Germinal center (tissue), 1 donor: Measurements from ENCODE around the gene SORT1.
"Not testable (repeated sequence)": the region's sequence is repeated elsewhere in the genome, so short reads cannot be mapped to it uniquely, and the experiment has no call there.

ENCODE experiments used
- DNase-seq: peaks from one replicate; pipeline ENCODE4 v3.0.0; 2012; ENCODE audit warnings: mixed read lengths, low spot score

SORT1 gene

GRCh38 chr1:109379907-109380306 lies 17.8 kb downstream of the SORT1 start:
- DNase-seq, result no peak

DNA sequence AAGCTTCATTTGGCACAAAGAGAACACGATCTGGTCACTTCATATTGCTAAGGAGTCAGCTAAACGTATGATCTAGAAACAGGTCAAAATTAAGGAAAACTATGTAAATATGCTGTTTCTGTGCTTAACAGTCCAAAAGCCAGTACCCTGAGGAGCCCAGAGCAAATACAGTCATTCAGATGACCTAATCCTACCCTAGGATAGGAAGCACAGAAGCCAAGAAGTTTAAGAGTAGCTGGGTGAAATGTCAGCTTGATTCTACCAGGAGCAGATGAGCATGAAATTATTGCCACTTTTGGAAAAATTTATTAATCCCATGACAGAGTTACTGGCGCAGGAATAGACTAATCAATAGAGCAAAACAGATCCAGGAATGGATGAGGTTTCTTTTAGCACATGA lies 18.3 kb downstream of the SORT1 start:
- DNase-seq, result no peak

GRCh38 chr1:109377698-109378097 lies 20.0 kb downstream of the SORT1 start:
- DNase-seq, result no peak

- DNase-seq, result not testable (repeated sequence)
Measured at GRCh38 chr1:109373696-109374095, 24.0 kb downstream of the SORT1 start.

GRCh38 chr1:109373126-109373525 lies 24.6 kb downstream of the SORT1 start:
- no peak for DNase-seq

DNA sequence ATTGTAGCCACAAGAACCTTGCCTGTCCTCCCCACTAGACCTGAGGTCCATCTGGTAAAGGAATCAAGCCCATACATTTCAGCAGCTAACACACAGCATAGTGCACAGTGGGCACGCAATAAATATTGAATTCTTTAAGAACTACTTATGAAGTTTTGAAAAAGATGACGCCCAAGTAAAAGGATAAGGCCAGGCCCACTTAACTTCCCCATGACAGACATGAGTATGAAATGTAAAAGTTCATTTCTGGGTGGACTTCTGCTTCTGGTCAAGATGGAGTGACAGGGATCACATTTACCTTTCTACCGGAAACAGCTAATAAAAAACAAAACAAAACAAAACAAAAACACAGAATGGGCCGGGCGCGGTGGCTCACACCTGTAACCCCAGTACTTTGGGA lies 25.4 kb downstream of the SORT1 start:
- DNase-seq, result no peak

- DNase-seq, result no peak
Measured at GRCh38 chr1:109371341-109371739, 26.4 kb downstream of the SORT1 start.

DNA sequence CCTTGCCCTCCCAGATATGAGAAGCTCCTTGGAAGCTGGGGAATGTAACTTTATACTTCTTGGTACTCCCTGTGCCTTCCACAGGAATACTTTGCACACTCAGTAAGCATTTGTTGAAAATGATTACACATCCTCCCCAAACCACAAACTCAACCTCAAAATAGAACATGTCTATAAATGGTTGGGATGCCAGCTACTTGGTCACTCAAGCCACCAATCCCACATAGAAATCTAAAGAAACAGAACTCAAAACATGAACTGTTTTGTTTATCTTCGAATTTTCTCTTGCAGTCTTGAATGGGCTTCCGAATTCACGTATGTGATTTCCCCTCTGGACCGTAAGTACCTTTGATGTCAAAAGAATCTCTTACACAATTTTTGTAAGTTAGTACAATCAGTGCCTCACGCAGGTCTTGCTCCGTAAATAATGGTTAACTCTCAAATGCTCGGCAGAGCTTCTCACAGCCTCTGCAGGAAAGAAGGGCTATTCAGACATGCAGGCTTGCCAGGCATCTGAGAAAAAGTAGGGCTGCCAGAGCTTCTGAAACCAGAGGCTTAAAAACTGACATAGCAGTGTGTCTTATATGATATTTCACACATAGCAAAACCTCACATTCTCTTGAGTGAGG lies 26.9 kb downstream of the SORT1 start:
- no peak for DNase-seq

- DNase-seq, result no peak
Measured at GRCh38 chr1:109369167-109369746, 28.5 kb downstream of the SORT1 start.

- no peak for DNase-seq
Measured at GRCh38 chr1:109368464-109368863, 29.3 kb downstream of the SORT1 start.

DNA sequence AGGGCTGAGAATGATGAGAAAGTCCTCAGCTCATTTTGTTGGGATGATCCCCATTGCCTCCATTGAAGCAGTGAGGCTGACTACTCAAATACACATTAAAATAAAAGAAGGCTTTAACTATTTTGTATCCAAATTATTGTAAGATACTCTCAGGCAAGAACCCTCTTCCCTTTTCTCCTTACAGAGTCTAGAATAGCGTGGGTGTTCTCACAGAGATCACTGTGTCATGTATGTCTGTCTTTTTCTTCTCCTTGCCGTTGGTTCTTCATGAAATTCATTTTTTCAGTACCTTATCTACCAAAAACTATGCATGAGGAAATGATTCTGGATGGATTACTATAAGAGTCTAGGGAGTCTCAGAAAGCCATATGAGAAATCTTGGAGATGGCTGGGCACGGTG lies 30.1 kb downstream of the SORT1 start:
- DNase-seq, result no peak

DNA sequence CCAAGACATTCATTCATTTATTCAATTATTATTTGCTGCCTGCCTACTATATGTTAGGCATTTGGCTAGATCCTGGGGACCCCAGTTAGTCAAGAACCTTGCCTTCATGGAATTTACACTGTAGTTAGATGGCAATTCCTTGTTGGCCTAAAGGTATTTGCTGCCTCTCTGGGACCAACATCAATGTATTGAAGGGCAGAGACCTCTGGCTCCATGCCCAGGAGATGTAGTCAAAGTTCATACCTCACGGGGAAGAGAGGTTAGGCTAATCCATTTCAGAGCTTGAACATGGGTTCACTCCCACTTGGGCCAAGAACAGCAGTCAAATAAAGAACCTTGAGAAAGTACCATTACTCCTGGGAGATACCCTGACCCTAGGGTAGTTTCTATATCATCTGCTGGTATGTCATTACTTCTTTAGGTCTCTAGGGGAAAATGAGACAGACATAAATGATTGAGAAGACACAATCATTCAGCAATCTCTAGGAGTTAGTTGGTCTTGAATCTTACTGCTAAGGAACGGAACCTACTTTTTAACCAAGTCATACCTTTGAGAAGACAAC lies 32.0 kb downstream of the SORT1 start:
- no peak for DNase-seq

DNA sequence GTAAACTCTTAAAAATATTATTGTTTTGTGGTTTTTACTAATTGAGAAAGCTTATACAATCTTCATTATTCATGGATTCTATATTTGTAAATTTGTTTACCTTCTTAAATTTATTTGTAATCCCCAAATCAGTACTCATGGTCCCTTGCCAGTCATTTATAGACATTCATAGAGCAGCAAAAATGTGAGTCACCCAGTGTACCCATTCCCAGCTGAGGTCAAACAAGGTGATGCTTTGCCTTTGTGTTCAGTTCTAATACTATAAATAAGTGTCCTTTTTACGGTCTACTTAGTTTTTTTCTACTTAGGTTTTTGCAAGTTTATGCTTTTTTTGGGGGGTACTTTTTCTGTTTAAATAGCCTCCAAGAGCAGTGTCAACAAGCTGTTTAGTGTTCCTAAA lies 36.1 kb downstream of the SORT1 start:
- DNase-seq, result no peak

DNA sequence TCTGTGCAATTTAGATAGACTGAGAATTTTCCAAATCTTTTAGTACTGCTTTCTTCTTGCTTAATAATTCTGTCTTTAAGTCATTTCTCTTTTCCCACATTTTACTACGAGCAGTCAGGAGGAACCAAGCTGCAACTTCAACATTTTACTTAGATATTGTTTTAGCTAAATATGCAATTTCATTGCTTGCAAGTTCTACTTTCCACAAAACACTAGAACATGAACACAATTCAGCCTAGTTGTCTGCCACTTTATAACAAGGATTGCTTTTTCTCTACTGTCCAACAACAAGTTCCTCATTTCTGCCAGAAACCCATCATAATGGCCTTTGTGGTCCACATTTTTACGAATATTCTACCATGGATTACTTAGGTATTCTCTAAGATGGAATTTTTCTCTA lies 36.6 kb downstream of the SORT1 start:
- DNase-seq, result no peak

GRCh38 chr1:109357616-109358015 lies 40.1 kb downstream of the SORT1 start:
- DNase-seq, result no peak

DNA sequence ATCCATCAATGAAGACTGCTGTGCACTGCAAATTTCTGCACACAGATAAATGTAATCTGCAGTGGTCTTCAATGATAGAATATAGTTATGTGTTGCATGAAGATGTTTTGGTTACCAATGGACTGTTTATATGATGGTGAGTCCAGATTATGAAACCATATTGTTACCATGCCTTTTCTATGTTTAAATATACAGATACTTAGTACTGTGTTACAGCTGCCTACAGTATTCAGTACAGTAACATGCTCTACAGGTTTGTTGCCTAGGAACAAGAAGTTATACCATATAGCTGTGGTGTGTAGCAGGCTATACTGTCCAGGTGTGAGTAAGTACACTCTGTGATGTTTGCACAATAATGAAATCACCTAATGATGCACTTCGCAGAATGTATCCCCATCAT lies 40.8 kb downstream of the SORT1 start:
- DNase-seq, result no peak

DNA sequence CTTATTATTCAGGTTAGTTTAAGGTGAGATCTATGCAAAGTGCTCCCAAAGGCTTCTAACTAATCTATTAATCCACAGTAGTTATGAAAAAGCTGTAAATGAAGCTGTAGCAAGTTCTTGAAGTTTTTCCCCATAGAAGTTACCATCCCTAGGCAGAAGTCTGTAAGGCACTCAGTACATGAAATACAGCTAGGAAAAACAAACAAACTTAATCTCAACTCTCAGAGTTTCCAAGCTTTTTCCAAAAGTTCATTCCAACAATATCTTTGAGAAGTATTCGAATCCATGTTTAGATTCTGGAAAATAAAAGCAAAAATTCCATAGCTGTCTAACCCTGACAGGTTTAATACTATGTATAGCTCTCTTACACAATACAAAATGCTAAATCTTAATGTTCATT lies 41.2 kb downstream of the SORT1 start:
- no peak for DNase-seq

DNA sequence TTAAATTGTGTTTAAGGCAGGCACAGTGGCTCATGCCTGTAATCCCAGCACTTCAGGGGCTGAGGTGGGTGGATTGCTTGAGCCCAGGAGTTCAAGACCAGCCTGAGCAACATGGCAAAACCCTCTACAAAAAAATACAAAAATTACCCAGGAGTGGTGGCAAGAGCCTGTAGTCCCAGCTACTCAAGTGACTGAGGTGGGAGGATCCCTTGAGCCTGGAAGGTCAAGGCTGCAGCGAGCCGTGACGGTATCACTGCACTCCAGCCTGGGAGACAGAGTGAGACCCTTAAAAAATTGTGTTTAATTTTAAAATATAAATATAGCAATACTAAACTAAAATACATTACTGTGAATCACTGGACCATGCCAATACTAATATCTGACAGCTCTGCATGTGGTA lies 42.8 kb downstream of the SORT1 start:
- DNase-seq, result no peak

DNA sequence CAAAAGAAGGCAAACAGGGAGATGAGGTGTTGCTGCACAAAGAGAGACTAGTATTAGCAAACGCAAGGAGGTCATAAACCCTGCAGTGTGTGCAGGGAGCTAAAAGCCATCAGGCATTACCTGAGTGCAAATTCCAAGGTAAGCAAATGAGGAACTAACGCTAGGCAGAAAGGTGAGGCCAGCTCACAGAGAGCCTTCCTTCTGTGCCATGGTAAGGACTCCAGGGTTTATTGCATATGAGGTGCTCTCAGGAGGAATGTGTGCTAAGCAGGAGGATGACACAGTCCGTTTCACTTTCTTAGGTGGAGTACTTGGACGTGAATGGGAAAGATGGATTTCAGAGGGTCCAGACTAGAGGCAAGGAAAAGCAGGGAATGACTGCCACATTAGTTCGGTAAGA lies 46.3 kb downstream of the SORT1 start:
- DNase-seq, result no peak

- no peak for DNase-seq
Measured at GRCh38 chr1:109350655-109351054, 47.1 kb downstream of the SORT1 start.

DNA sequence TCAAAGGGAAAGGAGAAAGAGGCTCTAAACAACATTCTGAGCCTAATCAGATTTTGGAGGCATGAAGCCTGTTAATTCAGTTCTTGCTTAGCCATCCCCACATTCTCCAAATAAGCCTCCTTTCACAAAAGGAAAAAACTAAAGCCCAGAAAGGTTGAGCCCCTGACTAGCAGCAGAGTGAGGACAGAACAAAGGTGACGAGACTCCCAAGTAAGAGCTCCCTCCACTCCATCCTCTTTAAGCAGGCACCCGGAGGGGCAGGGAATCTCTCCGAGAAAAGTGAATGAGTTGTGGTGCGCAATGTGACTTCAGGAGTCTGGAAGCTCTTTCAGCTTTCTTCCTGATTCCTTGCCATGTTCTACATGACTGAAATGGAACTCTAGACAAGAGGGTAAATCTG lies 47.5 kb downstream of the SORT1 start:
- no peak for DNase-seq

DNA sequence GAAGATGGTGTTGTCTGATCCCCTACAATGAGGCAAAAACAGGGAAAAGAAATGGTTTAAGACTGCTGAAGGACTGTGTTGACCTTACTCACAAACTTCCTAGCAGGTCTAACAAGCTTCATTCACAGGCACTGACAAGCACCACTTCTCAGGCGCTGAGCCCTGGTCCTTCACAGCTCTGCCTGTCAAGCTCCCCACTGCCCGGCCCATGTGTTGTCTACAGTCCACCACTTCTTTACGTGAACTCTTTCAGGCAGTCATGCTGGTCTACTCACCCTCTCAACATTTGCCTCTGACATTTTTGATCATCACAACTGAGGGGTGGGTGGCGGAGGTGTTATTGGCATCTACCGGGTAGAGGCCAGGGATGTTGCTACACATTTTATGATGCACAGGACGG lies 50.2 kb downstream of the SORT1 start:
- DNase-seq, result no peak

DNA sequence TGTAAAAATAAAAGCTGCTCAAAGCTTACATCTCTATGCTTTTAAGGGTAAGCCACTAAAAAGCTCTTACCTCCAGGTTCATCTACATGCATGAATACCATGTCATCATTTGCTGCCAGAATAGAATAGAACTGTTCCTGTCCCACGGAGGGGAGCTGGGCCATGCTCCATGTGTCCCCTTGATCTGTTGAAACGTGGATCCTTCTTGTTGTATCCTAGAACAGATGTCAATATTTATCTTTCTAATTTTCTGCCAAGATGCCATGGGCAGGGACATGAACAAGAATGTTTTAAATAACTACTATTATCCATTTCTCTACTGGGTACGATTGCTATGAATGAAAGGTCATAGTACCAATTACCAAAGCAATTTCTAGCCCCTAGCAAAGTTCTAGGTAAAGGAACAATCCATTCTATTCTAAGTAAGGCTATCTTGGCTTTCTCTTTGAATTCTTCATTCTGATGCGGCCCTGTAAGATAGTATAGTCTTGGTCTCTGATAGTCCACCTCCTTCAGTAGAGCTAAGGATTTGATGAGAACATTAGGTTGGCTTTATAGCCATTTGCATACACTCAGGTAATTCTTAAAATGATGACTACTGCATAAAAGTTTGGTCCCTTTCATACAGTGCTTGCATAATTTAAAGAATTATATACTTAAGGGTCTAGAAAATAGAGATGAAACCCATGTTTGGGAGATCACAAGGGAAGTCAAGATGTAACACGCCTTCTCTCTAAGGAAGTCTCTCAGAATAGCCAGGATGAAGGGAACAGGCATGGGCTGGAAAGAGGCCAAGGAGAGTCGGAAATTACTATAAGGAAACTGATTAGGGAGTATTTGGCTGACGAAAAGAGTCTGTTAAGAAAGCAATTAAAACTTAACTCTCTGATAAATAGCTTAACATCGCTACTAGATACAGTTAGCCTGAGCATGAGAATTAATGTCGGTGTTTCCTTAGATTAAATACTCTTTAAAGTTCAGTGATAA lies 55.5 kb downstream of the SORT1 start:
- DNase-seq, result no peak
